Stimulated activated CD8-positive, alpha-beta memory T cell treated with anti-CD3 and anti-CD28 coated beads, Interleukin-15, amount 100 ng/mL, for 48 hours (primary cell): ENCODE data around the gene CLCN3.
A peak's percentile ranks its signal among the peaks of the same experiment; 100 is the strongest.
"Not testable (repeated sequence)": the region's sequence is repeated elsewhere in the genome, so short reads cannot be mapped to it uniquely, and the experiment has no call there.

Experiments
- DNase-seq, 2 donors: peaks; one replicate each; pipeline ENCODE4 v3.0.0-alpha.2; 2020; ENCODE audit warnings: low read depth in 2 of 2

CLCN3 gene

GRCh38 chr4:169619958-169620879 is at the start of gene CLCN3:
Gene CLCN3 (plus strand): TSS chr4:169620578. CDS start chr4:169635929, 15,351 bp downstream.
- peak; percentile 91 to 92 for DNase-seq

- DNase-seq = not testable (repeated sequence)
Observed at GRCh38 chr4:169571012-169571411, 49.4 kb upstream of the CLCN3 start.

- no peak for DNase-seq
Observed at GRCh38 chr4:169571435-169571834, 48.9 kb upstream of the CLCN3 start.

GRCh38 chr4:169573889-169574288 is 46.5 kb upstream of the CLCN3 start:
- no peak for DNase-seq

- no peak for DNase-seq
Observed at GRCh38 chr4:169582203-169582602, 38.2 kb upstream of the CLCN3 start.

GRCh38 chr4:169582706-169583105 is 37.7 kb upstream of the CLCN3 start:
- DNase-seq = no peak

- no peak for DNase-seq
Observed at GRCh38 chr4:169583563-169583962, 36.8 kb upstream of the CLCN3 start.

GRCh38 chr4:169593050-169593560 is 27.3 kb upstream of the CLCN3 start:
- no peak for DNase-seq

GRCh38 chr4:169594560-169595195 is 25.7 kb upstream of the CLCN3 start:
- DNase-seq = no peak

- no peak for DNase-seq
Observed at GRCh38 chr4:169601016-169601771, 19.2 kb upstream of the CLCN3 start.

GRCh38 chr4:169603312-169603711 is 17.1 kb upstream of the CLCN3 start:
- no peak for DNase-seq

GRCh38 chr4:169604131-169604900 is 16.1 kb upstream of the CLCN3 start:
- DNase-seq = no peak

GRCh38 chr4:169604903-169605331 is 15.5 kb upstream of the CLCN3 start:
- DNase-seq = no peak

- no peak for DNase-seq
Observed at GRCh38 chr4:169611157-169611556, 9.2 kb upstream of the CLCN3 start.

GRCh38 chr4:169611991-169612870 is 8.1 kb upstream of the CLCN3 start, which contains the start of gene NEK1:
Gene NEK1 (minus strand): TSS chr4:169612583. CDS start chr4:169602630, 9,953 bp downstream.
- peak; percentile 81 to 86 for DNase-seq

GRCh38 chr4:169612871-169613859 is 7.2 kb upstream of the CLCN3 start:
- peak; percentile 38 to 46 for DNase-seq

- DNase-seq = no peak
Observed at GRCh38 chr4:169615467-169616106, 4.8 kb upstream of the CLCN3 start.

- DNase-seq = no peak
Observed at GRCh38 chr4:169616846-169617245, 3.5 kb upstream of the CLCN3 start.
